Endometrium (tissue), 2 donors: ENCODE results near the gene PCDHGB3.
"Not testable (repeated sequence)": the region's sequence is repeated elsewhere in the genome, so short reads cannot be mapped to it uniquely, and the experiment has no call there.

Experiments
- FAIRE-seq: peaks from 2 replicates; lab custom pipeline; 2012; peaks lifted over from hg19 to GRCh38; lab: Jason Lieb, UNC
- donor health status: control.
- donor health status: control.

PCDHGB3 gene

DNA sequence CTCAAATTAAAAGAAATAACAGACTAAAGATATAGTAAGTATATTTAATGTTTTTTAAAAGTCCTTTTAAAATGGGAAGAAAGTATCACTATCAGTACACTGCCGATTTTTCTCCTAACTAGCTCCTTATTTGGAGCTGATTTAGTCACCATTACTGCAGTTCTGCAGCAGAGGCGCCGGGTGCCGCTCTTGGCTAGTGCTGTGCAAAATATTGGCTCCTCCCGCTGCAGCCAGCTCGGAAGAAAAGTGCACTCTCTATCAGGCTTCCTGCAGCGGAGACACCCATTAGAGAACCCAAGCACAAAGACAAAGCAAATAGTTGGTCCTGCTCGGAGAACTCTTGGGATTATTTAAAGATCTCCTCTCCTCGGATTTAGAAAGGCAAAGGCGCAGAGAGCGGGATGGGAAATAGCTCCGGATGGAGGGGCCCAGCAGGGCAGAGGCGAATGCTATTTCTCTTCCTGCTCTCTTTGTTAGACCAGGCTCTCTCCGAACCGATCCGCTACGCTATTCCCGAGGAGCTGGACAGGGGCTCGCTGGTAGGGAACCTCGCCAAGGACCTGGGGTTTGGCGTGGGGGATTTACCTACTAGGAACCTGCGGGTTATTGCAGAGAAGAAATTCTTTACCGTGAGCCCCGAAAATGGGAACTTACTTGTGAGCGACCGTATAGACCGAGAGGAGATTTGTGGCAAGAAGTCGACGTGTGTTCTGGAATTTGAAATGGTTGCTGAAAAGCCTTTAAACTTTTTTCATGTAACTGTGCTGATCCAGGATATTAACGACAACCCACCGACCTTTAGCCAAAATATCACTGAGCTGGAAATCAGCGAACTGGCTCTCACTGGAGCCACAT is at the start of gene PCDHGB3:
TSS of gene PCDHGB3 (plus strand) at position 249 of the 855 bp plus-strand sequence. CDS start at position 402, 153 bp downstream.
- FAIRE-seq: no peak

DNA sequence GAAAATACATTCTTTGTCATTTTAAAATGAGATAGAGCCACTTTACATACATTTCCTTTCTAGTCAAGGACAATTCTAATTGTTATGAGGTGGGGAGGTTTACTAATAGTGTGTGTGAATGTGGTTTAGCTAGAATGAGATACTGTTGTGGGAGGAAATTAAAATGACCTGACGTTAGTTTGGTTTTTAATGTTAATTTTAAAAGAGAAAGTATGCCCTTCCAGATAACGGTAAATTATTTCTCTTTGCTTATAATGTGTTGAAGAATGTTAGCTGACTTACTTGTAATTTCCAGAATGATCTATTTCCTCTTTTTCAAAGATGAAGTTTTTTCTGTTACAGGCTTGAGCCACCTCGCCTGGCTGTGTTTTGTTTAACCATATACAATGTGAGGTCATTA is 47.8 kb upstream of the PCDHGB3 start:
- no peak for FAIRE-seq

DNA sequence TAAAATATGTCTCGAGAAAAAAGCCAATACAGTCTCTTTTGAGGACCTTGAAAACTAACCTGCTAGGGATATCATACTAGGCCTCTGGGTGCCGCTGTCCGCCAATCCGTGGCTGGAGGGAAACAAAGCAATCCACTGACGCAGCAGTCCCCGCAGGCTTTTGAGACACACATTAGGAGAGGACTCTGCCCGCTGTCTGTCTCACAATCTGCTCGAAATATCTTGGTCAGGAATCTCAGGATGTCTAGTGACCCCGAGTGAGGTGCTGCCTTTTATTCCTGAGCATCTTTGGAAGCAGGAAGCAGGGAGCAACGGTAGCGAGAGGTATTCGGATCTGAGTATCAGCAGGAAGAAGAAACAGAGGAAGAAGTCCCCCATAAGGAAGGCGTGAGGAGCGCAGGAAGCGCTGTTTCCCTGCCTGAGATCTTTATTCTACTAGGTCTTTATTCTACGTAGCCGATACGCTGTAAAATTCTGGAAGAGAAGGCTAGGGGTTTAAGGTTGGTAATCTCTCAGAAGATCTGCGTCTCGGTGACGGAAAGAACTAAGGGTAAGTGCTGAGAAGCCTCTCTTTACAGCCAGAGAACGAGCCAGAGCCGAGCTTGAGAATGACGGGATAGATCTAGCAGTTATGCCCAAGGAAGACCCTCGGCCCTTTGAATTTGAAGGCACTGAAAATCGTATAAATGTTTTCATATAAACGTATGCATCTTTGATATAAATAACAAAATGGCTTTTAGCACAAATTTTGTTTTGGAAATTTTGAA is 43.8 kb upstream of the PCDHGB3 start:
- FAIRE-seq: no peak

DNA sequence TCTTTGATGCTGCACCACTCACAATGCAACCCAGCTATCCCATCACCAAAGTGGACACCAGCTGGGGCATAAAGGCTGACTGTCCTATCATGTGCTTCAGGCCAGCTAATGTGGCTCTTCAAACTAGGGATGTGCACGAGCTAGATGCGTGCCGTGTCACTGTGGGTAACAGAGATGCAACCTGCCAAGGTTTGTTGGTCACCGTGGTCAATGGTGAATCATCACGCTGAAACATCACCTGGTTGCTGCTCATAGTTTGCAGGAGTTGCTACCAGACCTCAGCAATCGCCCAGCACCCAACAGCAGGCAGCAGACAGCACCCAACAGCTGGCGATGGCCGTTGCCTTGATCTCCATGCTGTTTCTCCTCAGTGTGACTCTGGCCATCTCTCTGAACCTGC is 41.8 kb upstream of the PCDHGB3 start:
- FAIRE-seq: no peak

DNA sequence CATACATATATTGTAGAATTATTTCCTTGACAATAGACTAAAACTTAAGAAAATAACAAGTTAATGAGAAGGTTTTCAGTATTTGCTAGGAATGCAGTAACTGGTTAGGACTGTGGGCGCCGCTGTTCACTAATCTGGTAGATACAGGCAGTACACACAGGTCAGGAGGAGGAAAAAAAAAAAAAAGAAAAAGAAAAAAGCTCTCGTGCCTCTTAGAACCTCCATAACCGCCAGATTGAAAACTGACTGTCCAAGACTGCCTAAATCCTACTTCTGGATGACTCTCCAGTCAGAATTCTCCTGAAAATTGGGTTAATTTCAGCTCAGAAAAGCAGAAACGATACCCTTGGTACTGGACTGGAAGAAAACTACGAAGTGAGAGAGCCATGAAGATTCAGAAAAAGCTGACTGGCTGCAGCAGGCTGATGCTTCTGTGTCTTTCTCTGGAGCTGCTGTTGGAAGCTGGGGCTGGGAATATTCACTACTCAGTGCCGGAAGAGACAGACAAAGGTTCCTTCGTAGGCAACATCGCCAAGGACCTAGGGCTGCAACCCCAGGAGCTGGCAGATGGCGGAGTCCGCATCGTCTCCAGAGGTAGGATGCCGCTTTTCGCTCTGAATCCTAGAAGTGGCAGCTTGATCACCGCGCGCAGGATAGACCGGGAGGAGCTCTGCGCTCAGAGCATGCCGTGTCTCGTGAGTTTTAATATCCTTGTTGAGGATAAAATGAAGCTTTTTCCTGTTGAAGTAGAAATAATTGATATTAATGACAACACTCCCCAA is 39.6 kb upstream of the PCDHGB3 start, which contains the start of gene PCDHGA1:
TSS of gene PCDHGA1 (plus strand) at position 216 of the 782 bp plus-strand sequence.
- no peak for FAIRE-seq

DNA sequence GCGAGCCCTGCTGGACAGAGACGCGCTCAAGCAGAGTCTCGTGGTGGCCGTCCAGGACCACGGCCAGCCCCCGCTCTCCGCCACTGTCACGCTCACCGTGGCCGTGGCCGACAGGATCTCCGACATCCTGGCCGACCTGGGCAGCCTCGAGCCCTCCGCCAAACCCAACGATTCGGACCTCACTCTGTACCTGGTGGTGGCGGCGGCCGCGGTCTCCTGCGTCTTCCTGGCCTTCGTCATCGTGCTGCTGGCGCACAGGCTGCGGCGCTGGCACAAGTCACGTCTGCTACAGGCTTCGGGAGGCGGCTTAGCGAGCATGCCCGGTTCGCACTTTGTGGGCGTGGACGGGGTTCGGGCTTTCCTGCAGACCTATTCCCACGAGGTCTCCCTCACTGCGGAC is 37.5 kb upstream of the PCDHGB3 start:
- not testable (repeated sequence) for FAIRE-seq

DNA sequence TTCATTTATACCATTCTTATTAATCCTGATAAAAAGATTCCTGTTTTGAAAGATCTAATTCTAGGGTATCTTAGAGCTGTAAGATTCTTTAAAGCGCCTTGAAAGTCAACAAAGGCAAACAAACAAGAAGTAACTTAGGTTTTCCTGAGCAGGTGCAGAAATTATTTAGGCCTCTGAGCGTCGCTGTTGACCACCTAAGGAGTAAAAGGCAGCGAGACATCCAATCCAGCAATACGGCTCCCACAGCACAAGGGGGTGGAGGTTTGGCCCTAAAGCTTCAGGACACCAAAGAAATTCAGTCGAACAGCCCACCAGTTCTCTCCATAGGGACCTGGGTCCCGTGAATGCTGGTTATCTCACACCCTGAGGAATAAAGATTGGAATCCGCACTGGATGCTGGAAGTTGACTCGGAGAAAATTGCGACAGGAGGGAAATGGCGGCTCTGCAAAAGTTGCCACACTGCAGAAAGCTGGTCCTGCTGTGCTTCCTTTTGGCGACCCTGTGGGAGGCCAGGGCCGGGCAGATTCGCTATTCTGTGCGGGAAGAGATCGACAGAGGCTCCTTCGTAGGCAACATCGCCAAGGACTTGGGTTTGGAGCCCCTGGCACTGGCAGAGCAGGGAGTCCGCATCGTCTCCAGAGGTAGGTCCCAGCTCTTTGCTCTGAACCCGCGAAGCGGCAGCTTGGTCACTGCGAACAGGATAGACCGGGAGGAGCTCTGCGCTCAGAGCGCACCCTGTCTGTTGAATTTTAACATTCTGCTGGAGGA is 31.3 kb upstream of the PCDHGB3 start, which contains the start of gene PCDHGA2:
TSS of gene PCDHGA2 (plus strand) at position 223 of the 769 bp plus-strand sequence.
- FAIRE-seq: no peak

DNA sequence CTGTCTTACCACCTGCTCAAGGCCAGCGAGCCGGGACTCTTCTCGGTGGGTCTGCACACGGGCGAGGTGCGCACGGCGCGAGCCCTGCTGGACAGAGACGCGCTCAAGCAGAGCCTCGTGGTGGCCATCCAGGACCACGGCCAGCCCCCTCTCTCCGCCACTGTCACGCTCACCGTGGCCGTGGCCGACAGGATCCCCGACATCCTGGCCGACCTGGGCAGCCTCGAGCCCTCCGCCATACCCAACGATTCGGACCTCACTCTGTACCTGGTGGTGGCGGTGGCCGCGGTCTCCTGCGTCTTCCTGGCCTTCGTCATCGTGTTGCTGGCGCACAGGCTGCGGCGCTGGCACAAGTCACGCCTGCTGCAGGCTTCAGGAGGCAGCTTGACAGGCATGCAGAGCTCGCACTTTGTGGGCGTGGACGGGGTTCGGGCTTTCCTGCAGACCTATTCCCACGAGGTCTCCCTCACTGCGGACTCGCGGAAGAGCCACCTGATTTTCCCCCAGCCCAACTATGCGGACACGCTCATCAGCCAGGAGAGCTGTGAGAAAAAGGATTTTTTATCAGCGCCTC is 29.2 kb upstream of the PCDHGB3 start:
- FAIRE-seq: not testable (repeated sequence)

DNA sequence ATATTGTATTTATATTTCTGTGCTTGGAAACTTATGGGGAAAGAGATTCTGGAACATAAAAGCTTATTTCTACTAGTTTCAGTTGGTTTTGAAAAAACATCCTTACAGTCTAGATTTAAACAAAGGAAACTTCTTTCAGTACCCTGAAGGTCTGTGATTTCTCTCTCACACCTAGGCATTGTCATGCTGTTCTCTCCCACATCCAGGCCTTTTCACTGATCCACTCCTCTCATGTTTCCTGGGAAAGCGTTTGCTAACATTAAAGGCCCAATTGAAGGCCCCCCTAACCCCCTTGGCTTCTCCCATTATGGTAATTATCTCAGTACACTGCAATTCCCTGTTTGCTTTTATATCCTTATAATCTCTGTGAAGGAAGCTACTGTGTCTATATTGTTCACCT is 27.3 kb upstream of the PCDHGB3 start:
- FAIRE-seq: no peak

DNA sequence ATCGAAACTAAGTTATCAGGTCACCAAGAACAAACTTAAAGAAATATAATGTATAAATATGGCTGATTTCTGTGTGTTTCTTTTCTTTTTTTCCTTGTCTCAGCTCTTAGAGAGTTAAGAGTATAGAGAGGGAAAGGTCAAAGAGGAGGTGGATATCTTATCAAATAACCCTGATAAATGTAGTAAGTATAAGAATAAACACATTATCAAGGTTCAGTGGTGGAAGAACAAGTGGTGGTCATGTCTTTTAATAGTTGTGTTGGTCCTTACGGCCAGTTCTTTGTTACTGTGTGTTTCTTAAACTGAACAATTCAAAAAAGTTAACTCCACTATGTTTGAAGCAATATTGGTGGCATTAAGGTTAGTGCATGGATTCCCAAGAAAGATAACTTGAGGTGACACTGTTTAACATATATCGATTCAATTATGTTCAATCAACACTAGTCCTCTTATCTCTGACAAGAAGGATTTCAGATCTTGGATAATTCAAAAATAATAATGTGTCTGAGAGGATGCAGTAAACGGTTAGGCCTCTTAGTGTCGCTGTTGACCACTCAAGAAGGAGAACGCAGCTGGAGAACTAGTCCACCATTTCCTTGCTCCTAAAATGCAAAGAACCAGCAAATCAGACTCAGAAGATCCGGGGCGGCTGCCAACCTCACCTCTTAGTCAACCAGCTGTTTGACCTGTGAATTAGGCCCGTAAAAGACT is 26.6 kb upstream of the PCDHGB3 start, which contains the start of gene PCDHGA3:
TSS of gene PCDHGA3 (plus strand) at position 588 of the 711 bp plus-strand sequence. CDS start 205 bp downstream, outside the sequence.
- FAIRE-seq: no peak

DNA sequence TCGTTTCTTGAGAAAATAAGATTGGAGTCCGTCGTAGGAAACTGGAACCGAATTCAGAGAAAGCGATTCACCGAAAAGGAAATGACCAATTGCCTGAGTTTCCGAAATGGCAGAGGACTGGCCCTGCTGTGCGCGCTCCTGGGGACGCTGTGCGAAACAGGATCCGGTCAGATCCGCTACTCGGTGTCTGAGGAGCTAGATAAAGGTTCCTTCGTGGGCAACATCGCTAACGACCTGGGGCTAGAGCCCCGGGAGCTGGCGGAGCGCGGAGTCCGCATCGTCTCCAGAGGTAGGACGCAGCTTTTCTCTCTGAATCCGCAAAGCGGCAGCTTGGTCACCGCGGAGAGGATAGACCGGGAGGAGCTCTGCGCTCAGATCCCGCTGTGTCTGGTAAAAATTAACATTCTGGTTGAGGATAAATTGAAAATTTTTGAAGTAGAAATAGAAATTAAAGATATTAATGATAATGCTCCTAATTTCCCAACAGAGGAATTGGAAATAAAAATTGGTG is 26.0 kb upstream of the PCDHGB3 start:
- no peak for FAIRE-seq

DNA sequence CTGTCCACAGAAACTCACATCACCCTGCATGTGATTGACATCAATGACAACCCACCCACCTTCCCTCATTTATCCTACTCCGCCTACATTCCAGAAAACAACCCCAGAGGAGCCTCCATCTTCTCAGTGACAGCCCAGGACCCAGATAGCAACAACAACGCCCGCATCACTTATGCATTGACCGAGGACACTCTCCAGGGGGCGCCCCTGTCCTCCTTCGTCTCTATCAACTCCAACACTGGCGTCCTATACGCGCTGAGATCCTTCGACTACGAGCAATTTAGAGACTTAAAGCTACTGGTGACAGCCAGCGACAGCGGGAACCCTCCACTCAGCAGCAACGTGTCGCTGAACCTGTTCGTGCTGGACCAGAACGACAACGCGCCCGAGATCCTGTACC is 24.7 kb upstream of the PCDHGB3 start:
- no peak for FAIRE-seq

DNA sequence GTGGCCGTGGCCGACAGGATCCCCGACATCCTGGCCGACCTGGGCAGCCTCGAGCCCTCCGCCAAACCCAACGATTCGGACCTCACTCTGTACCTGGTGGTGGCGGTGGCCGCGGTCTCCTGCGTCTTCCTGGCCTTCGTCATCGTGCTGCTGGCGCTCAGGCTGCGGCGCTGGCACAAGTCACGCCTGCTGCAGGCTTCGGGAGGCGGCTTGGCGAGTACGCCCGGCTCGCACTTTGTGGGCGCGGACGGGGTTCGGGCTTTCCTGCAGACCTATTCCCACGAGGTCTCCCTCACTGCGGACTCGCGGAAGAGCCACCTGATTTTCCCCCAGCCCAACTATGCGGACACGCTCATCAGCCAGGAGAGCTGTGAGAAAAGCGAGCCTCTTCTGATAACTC is 24.0 kb upstream of the PCDHGB3 start:
- not testable (repeated sequence) for FAIRE-seq

DNA sequence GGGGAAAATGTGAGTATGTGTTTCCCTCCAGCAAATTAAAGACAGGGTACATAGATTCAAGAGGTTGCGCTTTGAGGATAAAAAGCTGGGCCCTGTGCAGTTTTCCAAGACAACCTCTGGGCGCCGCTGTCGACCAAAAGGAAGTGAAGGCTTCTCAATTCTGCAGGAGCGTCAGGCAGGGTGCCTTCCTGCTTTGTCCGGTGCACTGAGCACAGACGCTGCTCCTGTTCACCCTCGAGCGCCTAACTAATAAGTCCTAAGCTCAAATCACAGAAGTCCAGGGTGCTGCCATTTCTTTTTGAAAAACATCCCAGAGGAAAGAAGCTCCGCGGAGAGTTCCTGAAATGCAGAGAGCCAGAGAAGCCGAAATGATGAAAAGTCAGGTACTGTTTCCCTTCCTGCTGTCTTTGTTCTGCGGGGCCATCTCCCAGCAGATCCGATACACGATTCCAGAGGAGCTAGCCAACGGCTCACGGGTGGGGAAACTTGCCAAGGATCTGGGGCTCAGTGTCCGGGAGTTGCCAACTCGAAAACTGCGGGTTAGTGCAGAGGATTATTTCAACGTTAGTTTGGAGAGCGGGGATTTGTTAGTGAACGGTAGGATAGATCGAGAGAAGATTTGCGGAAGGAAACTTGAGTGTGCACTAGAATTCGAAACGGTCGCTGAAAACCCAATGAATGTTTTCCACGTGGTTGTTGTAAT is 20.0 kb upstream of the PCDHGB3 start, which contains the start of gene PCDHGB1:
TSS of gene PCDHGB1 (plus strand) at position 183 of the 703 bp plus-strand sequence. CDS start at position 345, 162 bp downstream.
- FAIRE-seq: no peak

DNA sequence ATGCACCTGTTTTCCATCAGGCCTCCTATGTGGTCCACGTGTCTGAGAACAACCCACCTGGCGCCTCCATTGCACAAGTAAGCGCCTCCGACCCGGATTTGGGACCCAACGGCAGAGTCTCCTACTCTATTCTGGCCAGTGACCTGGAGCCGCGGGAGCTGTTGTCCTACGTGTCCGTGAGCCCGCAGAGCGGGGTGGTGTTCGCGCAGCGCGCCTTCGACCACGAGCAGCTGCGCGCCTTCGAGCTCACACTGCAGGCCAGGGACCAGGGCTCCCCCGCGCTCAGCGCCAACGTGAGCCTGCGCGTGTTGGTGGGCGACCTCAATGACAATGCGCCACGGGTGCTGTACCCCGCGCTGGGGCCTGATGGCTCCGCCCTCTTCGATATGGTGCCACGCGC is 18.5 kb upstream of the PCDHGB3 start:
- FAIRE-seq: no peak

DNA sequence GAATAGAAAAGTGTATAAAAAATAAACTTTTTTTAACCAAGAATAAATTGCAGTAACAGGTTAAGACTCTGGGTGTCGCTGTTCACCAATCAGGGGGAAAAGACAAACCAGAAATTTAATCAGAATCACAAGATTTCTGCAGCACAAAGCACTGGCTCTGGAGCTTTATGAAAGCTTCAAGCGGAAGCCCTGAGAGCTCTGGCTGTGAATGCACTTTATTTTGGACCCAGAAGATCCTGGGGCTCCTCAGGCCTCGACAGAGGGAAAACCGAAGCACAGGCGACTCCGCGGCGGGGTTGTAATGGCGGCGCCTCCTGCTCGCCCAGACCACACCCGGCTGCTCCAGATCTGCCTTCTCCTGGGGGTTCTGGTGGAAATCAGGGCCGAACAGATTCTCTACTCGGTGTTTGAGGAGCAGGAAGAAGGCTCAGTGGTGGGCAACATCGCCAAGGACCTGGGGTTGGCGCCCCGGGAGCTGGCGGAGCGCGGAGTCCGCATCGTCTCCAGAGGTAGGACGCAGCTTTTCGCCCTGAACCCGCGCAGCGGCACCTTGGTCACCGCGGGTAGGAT is 15.1 kb upstream of the PCDHGB3 start, which contains the start of gene PCDHGA4:
TSS of gene PCDHGA4 (plus strand) at position 122 of the 570 bp plus-strand sequence. CDS start at position 209, 87 bp downstream.
- FAIRE-seq: no peak

DNA sequence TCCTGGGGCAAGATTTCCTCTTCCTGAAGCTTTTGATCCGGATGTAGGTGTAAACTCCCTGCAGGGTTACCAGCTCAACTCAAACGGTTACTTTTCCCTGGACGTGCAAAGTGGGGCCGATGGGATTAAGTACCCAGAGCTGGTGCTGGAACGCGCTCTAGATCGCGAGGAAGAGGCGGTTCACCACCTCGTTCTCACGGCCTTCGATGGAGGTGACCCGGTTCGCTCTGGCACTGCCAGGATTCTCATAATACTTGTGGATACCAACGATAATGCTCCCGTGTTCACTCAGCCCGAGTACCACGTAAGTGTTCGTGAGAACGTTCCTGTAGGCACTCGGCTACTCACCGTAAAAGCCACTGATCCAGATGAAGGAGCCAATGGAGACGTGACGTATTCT is 14.4 kb upstream of the PCDHGB3 start:
- no peak for FAIRE-seq

DNA sequence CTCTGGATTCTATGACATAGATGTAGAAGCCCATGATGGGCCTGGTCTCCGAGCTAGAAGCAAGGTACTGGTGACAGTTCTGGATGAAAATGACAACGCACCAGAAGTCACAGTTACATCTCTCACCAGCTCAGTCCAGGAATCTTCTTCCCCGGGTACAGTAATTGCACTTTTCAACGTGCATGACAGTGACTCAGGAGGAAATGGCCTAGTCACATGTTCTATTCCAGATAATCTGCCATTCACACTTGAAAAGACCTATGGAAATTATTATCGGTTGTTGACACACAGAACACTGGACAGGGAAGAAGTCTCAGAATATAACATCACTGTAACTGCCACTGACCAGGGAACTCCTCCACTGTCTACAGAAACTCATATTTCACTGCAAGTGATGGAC is 13.9 kb upstream of the PCDHGB3 start:
- FAIRE-seq: no peak

DNA sequence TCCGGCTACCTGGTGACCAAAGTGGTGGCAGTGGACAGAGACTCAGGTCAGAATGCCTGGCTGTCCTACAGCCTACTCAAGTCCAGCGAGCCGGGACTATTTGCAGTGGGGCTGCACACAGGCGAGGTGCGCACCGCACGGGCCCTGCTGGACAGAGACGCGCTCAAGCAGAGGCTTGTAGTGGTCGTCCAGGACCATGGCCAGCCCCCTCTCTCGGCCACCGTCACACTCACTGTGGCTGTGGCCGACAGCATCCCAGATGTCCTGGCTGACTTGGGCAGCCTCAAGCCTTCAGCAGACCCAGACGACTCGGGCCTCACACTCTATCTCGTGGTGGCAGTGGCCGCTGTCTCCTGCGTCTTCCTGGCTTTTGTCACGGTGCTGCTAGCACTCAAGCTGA is 13.1 kb upstream of the PCDHGB3 start:
- FAIRE-seq: no peak
